ENCODE data around the gene LRRC39.

The LRRC39 gene

DNA sequence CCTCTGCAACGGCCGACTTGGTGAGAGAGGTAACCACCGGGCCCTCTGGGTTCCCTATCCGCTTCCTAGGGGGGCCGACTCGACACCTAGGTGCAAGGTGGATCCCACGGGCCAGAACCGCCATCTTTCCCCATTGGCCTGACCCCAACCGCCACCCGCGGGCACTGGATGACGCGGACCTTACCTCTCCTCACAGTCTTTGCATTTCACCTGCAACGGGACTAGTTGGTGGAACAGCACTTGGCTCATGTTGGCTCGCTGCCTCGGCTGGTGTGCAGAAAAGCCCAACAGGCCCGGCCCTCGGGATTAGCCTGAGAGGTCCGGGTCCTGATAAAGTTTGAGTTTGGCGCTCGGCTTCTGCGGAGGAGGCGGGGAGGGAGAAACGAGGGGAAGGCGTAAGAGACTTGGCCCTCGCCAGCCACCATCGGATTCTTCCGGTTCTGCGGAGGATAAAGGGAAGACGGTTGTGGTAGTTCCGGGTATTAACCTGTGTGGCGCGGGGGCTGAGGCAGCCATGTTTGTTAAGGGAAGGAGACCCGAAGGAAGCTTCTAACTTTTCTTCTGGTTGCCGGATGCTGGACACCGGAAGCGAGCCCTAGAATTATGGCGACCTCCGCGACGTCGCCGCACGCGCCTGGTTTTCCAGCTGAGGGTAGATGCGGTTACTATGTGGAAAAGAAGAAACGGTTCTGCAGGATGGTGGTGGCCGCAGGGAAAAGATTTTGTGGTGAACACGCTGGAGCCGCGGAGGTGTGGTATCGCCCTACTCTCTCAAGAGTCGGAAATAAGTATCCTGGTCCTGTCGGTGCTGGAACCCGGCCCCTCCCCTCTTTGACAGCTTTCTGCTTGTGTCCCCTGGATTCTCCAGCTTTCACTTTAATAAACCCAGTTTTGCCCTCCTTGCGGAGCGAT, 45.2 kb downstream of the LRRC39 start, which contains the start of the genes SASS6 and TRMT13 (continued):
- TF ChIP-seq ZNF202 (tag by site-specific recombination; IDR thresholded peaks at IDR 0.05; ENCODE audit: borderline replicate concordance) (no peak), ZNF48 (tag by site-specific recombination; IDR thresholded peaks at IDR 0.05) (no peak), ZNF670 (tag by site-specific recombination; IDR thresholded peaks at IDR 0.05; ENCODE audit: low read depth) (no peak), ZNF426 (tag by site-specific recombination; IDR thresholded peaks at IDR 0.05) (no peak), BCL11A (tag by site-specific recombination; IDR thresholded peaks at IDR 0.05; ENCODE audit: low read depth) (0 out of 2 replicates have a peak, but pooled peaks have one; percentile 7), ZNF146 (tag by site-specific recombination; IDR thresholded peaks at IDR 0.05) (no peak), ZNF555 (tag by site-specific recombination; conservative IDR thresholded peaks at IDR 0.05) (no peak), ZNF654 (tag by site-specific recombination; IDR thresholded peaks at IDR 0.05; ENCODE audit: low read depth) (no peak), ZNF404 (tag by site-specific recombination; IDR thresholded peaks at IDR 0.05) (no peak), ZNF221 (tag by site-specific recombination; IDR thresholded peaks at IDR 0.05; ENCODE audit: borderline replicate concordance) (no peak), ZNF837 (tag by site-specific recombination; IDR thresholded peaks at IDR 0.05) (no peak), ZNF639 (tag by site-specific recombination; IDR thresholded peaks at IDR 0.05) (peak; percentile 81), ZNF16 (tag by site-specific recombination; IDR thresholded peaks at IDR 0.05; ENCODE audit: low read depth) (no peak), ZFP69B (tag by site-specific recombination; IDR thresholded peaks at IDR 0.05) (peak; percentile 16; the same call in 1 of the 2 replicates), MZF1 (tag by site-specific recombination; IDR thresholded peaks at IDR 0.05; ENCODE audit: borderline replicate concordance) (no peak; the same call in 1 of the 2 replicates), ZNF341 (tag by site-specific recombination; IDR thresholded peaks at IDR 0.05; ENCODE audit: low read depth) (peak; percentile 95), ZNF664 (tag by site-specific recombination; IDR thresholded peaks at IDR 0.05) (peak; percentile 16; the same call in 1 of the 2 replicates), ZSCAN30 (tag by site-specific recombination; IDR thresholded peaks at IDR 0.05) (0 out of 2 replicates have a peak, but pooled peaks have one; percentile 37), ZNF394 (tag by site-specific recombination; IDR thresholded peaks at IDR 0.05; ENCODE audit: borderline replicate concordance) (peak; percentile 77; the same call in 1 of the 2 replicates), MYNN (tag by site-specific recombination; IDR thresholded peaks at IDR 0.05; ENCODE audit: borderline replicate concordance) (peak; percentile 53; the same call in 1 of the 2 replicates), SCRT2 (tag by site-specific recombination; IDR thresholded peaks at IDR 0.05) (peak; percentile 79), KLF16 (tag by site-specific recombination; IDR thresholded peaks at IDR 0.05) (0 out of 2 replicates have a peak, but pooled peaks have one; percentile 35), ZNF529 (tag by site-specific recombination; IDR thresholded peaks at IDR 0.05; ENCODE audit: insufficient replicate concordance) (no peak), ZBTB21 (tag by site-specific recombination; IDR thresholded peaks at IDR 0.05) (peak; percentile 61), ZNF677 (tag by site-specific recombination; IDR thresholded peaks at IDR 0.05) (no peak), HOXC10 (CRISPR knock-in tag; IDR thresholded peaks at IDR 0.05) (0 out of 2 replicates have a peak, but pooled peaks have one; percentile 34), FEZF1 (tag by site-specific recombination; IDR thresholded peaks at IDR 0.05) (no peak), ZNF776 (tag by site-specific recombination; IDR thresholded peaks at IDR 0.05; ENCODE audit: borderline replicate concordance) (no peak), KLF7 (tag by site-specific recombination; IDR thresholded peaks at IDR 0.05; ENCODE audit: borderline replicate concordance) (no peak), ZBTB44 (tag by site-specific recombination; IDR thresholded peaks at IDR 0.05) (peak; percentile 22; the same call in 1 of the 2 replicates), ZNF112 (tag by site-specific recombination; IDR thresholded peaks at IDR 0.05) (no peak), ZBTB7A (tag by site-specific recombination; IDR thresholded peaks at IDR 0.05; ENCODE audit: low read depth) (peak; percentile 30; the same call in 1 of the 2 replicates), ZNF311 (tag by site-specific recombination; IDR thresholded peaks at IDR 0.05; ENCODE audit: borderline replicate concordance) (no peak), ZNF791 (tag by site-specific recombination; IDR thresholded peaks at IDR 0.05) (no peak), SP3 (tag by site-specific recombination; IDR thresholded peaks at IDR 0.05) (peak; percentile 88), ZNF350 (tag by site-specific recombination; IDR thresholded peaks at IDR 0.05) (no peak)
- TF ChIP-seq, protein P1, sequence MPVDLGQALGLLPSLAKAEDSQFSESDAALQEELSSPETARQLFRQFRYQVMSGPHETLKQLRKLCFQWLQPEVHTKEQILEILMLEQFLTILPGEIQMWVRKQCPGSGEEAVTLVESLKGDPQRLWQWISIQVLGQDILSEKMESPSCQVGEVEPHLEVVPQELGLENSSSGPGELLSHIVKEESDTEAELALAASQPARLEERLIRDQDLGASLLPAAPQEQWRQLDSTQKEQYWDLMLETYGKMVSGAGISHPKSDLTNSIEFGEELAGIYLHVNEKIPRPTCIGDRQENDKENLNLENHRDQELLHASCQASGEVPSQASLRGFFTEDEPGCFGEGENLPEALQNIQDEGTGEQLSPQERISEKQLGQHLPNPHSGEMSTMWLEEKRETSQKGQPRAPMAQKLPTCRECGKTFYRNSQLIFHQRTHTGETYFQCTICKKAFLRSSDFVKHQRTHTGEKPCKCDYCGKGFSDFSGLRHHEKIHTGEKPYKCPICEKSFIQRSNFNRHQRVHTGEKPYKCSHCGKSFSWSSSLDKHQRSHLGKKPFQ (tag by site-specific recombination; IDR thresholded peaks at IDR 0.05): no peak
